Renal cortical epithelial cell (primary cell): Measurements from ENCODE around the gene MYOT. TPM values are rescaled to one million over a fixed set of nuclear protein-coding genes. Genes with fewer than 3 reads are reported as not detected.
"Not testable (repeated sequence)": the region's sequence is repeated elsewhere in the genome, so short reads cannot be mapped to it uniquely, and the experiment has no call there.

Experiments used
- DNase-seq: peaks from one replicate; pipeline ENCODE4 v3.0.0-alpha.2; 2011; ENCODE audit warnings: low read depth
- total RNA-seq: library from RNA; depleted of rRNA; stranded (reverse); fragments of >200 nt; gene quantifications from 2 replicates; pipeline ENCODE4 v1.2.3, GENCODE V29; 2014

Gene MYOT
- total RNA-seq = not detected in 2 replicates

GRCh38 chr5:137867664-137868063 is at the start of gene MYOT:
Gene MYOT, plus strand, starts transcription at chr5:137867860. Its CDS starts 2,792 bp downstream, at chr5:137870652.
- no peak for DNase-seq

- DNase-seq = no peak
Measured at GRCh38 chr5:137819766-137820165, 47.9 kb upstream of the MYOT start.

GRCh38 chr5:137822158-137822764 is 45.4 kb upstream of the MYOT start:
- DNase-seq = peak; percentile 61

- DNase-seq = no peak
Measured at GRCh38 chr5:137822984-137823383, 44.7 kb upstream of the MYOT start.

GRCh38 chr5:137825165-137825564 is 42.5 kb upstream of the MYOT start:
- DNase-seq = peak; percentile 63

GRCh38 chr5:137826067-137826466 is 41.6 kb upstream of the MYOT start:
- DNase-seq = no peak

GRCh38 chr5:137828180-137828579 is 39.5 kb upstream of the MYOT start:
- DNase-seq = no peak

GRCh38 chr5:137828664-137829063 is 39.0 kb upstream of the MYOT start:
- DNase-seq = no peak

- DNase-seq = no peak
Measured at GRCh38 chr5:137831105-137831504, 36.6 kb upstream of the MYOT start.

- no peak for DNase-seq
Measured at GRCh38 chr5:137831526-137831925, 36.1 kb upstream of the MYOT start.

- no peak for DNase-seq
Measured at GRCh38 chr5:137832416-137832815, 35.2 kb upstream of the MYOT start.

GRCh38 chr5:137833463-137833862 is 34.2 kb upstream of the MYOT start:
- DNase-seq = peak; percentile 97

GRCh38 chr5:137834498-137835049 is 33.1 kb upstream of the MYOT start:
- DNase-seq = no peak

GRCh38 chr5:137836298-137836697 is 31.4 kb upstream of the MYOT start:
- no peak for DNase-seq

GRCh38 chr5:137836997-137837396 is 30.7 kb upstream of the MYOT start:
- no peak for DNase-seq

GRCh38 chr5:137837491-137838394 is 29.9 kb upstream of the MYOT start:
- DNase-seq = peak; percentile 24

GRCh38 chr5:137838976-137839375 is 28.7 kb upstream of the MYOT start:
- DNase-seq = peak; percentile 25

GRCh38 chr5:137842296-137842695 is 25.4 kb upstream of the MYOT start:
- DNase-seq = no peak

GRCh38 chr5:137843676-137844299 is 23.9 kb upstream of the MYOT start:
- no peak for DNase-seq

GRCh38 chr5:137845472-137845871 is 22.2 kb upstream of the MYOT start:
- no peak for DNase-seq

- DNase-seq = no peak
Measured at GRCh38 chr5:137847687-137848086, 20.0 kb upstream of the MYOT start.

- not testable (repeated sequence) for DNase-seq
Measured at GRCh38 chr5:137853165-137853564, 14.5 kb upstream of the MYOT start.
